PFSK-1 (cell line): ENCODE results near the gene GDF10.

Experiments used
- FOXP2 ChIP-seq: optimal IDR thresholded peaks from 2 replicates; pipeline ENCODE3; 2011; ENCODE audit warnings: borderline replicate concordance, control low read depth, inconsistent platforms; ENCODE audit not compliant: insufficient read depth; ENCODE audit errors: extremely low read length, extremely low read depth
- POLR2AphosphoS5 ChIP-seq: IDR thresholded peaks from 2 replicates; pipeline ENCODE4 v1.6.1; 2012; ENCODE audit warnings: low read depth, mild to moderate bottlenecking, control low read depth, low read length, moderate library complexity
- REST ChIP-seq, 2 experiments: IDR thresholded peaks; 2 replicates each; pipeline versions ENCODE4 v1.6.1 to v1.8.0; 2011 to 2012; ENCODE audit warnings: low read depth in 2 of 2, low read length in 2 of 2, control low read depth in 1 of 2, inconsistent platforms in 1 of 2, mild to moderate bottlenecking in 1 of 2, moderate library complexity in 1 of 2; ENCODE audit not compliant: insufficient read depth in 1 of 2
- SIN3A ChIP-seq: IDR thresholded peaks from 2 replicates; pipeline ENCODE4 v1.6.1; 2012; ENCODE audit warnings: mild to moderate bottlenecking, low read length, moderate library complexity, borderline replicate concordance; ENCODE audit not compliant: insufficient read depth
- TAF1 ChIP-seq: IDR thresholded peaks from 2 replicates; pipeline ENCODE4 v1.6.1; 2012; ENCODE audit warnings: low read length, control low read depth, borderline replicate concordance; ENCODE audit not compliant: insufficient read depth

The GDF10 gene

GRCh38 chr10:47269294-47269693 lies 30.7 kb upstream of the GDF10 start:
- TF ChIP-seq REST (IDR thresholded peaks at IDR 0.05; ENCODE audit: insufficient read depth in 1 of 2, low read depth in 2 of 2, low read length in 2 of 2), result no peak
- TF ChIP-seq TAF1, result no peak
- TF ChIP-seq FOXP2, result no peak
- TF ChIP-seq POLR2AphosphoS5, result no peak
- no peak for TF ChIP-seq SIN3A

GRCh38 chr10:47276071-47276470 lies 23.9 kb upstream of the GDF10 start:
- TF ChIP-seq SIN3A (no peak), FOXP2 (no peak), POLR2AphosphoS5 (no peak), TAF1 (no peak), REST (IDR thresholded peaks at IDR 0.05; ENCODE audit: insufficient read depth in 1 of 2, low read depth in 2 of 2, low read length in 2 of 2) (no peak)

- TF ChIP-seq SIN3A, result no peak
- no peak for TF ChIP-seq FOXP2
- TF ChIP-seq TAF1, result no peak
- no peak for TF ChIP-seq REST (IDR thresholded peaks at IDR 0.05; ENCODE audit: insufficient read depth in 1 of 2, low read depth in 2 of 2, low read length in 2 of 2)
- no peak for TF ChIP-seq POLR2AphosphoS5
Observed at GRCh38 chr10:47276576-47277351, 23.2 kb upstream of the GDF10 start.

GRCh38 chr10:47277352-47278151 lies 22.4 kb upstream of the GDF10 start:
- no peak for TF ChIP-seq SIN3A
- no peak for TF ChIP-seq TAF1
- TF ChIP-seq POLR2AphosphoS5, result no peak
- no peak for TF ChIP-seq REST (IDR thresholded peaks at IDR 0.05; ENCODE audit: insufficient read depth in 1 of 2, low read depth in 2 of 2, low read length in 2 of 2)
- TF ChIP-seq FOXP2, result no peak
